ENCODE measurements around the gene DOCK7. TPM values are rescaled to one million over a fixed set of nuclear protein-coding genes. Genes with fewer than 3 reads are reported as not detected.

DOCK7 gene
- total and polyA plus RNA-seq, 2 of the 8 experiments (the other 6 are each of a cell fraction or from before 2014, with no cell fraction given) = 10.2 to 33.7 TPM

- H3K56ac ChIP-seq (replicated peaks; ENCODE audit: insufficient read length, low read depth, low read length) = no peak overlapping the region
- H2BK5ac ChIP-seq (ENCODE audit: low read depth, low read length) = no peak overlapping the region
- no peaks in the 10 kb centered on the region; a peak in 1 of 8 replicates for H3K36me3 ChIP-seq (ENCODE audit: control insufficient read depth in 2 of 4, insufficient read depth in 4 of 4, low read length in 3 of 4)
- H2BK20ac ChIP-seq (ENCODE audit: low read length) = no peak overlapping the region
- H3K9me3 ChIP-seq (ENCODE audit: insufficient read depth in 2 of 2, low read depth in 1 of 2, low read length in 1 of 2) = no peaks in the 10 kb centered on the region
- FAIRE-seq = no peak
- no peaks in the 10 kb centered on the region for H3K27me3 ChIP-seq (replicated peaks in 1 of 4; ENCODE audit: control insufficient read depth in 3 of 4, extremely low read depth in 1 of 4, insufficient read depth in 3 of 4, low read length in 3 of 4)
- no peak for DNase-seq (ENCODE audit: low read depth in 1 of 2, low spot score in 2 of 2)
- H3K4me3 ChIP-seq (ENCODE audit: extremely low read depth in 1 of 4, insufficient read depth in 2 of 4, low read depth in 3 of 4, low read length in 4 of 4) = no peak overlapping the region
- H2AFZ ChIP-seq (ENCODE audit: low read length) = no peak overlapping the region
- H3K4me1 ChIP-seq (replicated peaks in 1 of 4; ENCODE audit: control insufficient read depth in 3 of 4, insufficient read depth in 4 of 4, low read length in 3 of 4) = no peaks in the 10 kb centered on the region
- H4K20me1 ChIP-seq (replicated peaks in 1 of 2; ENCODE audit: control insufficient read depth in 1 of 2, insufficient read depth in 2 of 2, low read length in 2 of 2) = no peaks in the 10 kb centered on the region
- H3K4me2 ChIP-seq (ENCODE audit: insufficient read depth in 1 of 2, low read depth in 2 of 2, low read length in 2 of 2) = no peak overlapping the region
- H4K8ac ChIP-seq (ENCODE audit: extremely low read depth, insufficient read depth, low read length) = no peak overlapping the region
- CTCF ChIA-PET (ENCODE audit: partially characterized antibody) = interaction anchor here (2.2 kb wide), 1 partner anchor 31 kb away, joined by 6 read pairs; no protein-coding TSS in a partner anchor
- H2BK120ac ChIP-seq (replicated peaks; ENCODE audit: low read depth, low read length) = no peak overlapping the region
- H3K4ac ChIP-seq (replicated peaks; ENCODE audit: insufficient read length, low read depth, low read length) = no peak overlapping the region
- no peaks in the 10 kb centered on the region for H3K79me2 ChIP-seq (ENCODE audit: control insufficient read depth in 1 of 2, insufficient read depth in 2 of 2, low read length in 2 of 2)
- no peak overlapping the region for H4K5ac ChIP-seq (ENCODE audit: insufficient read length, low read depth, low read length)
- no peak overlapping the region for H3K14ac ChIP-seq (ENCODE audit: insufficient read length)
- H3K79me1 ChIP-seq (ENCODE audit: low read depth, low read length) = no peaks in the 10 kb centered on the region
- TF ChIP-seq EZH2 (IDR thresholded peaks at IDR 0.05; ENCODE audit: low read depth, low read length, severe bottlenecking) = no peak
- no peak for TF ChIP-seq SIN3A (conservative IDR thresholded peaks at IDR 0.05 in 1 of 2, IDR thresholded peaks at IDR 0.05 in 1 of 2; ENCODE audit: low read depth in 1 of 2, low read length in 2 of 2)
- no peak for TF ChIP-seq ATF2 (IDR thresholded peaks at IDR 0.05; ENCODE audit: low read length)
- TF ChIP-seq GABPA (IDR thresholded peaks at IDR 0.05; ENCODE audit: borderline replicate concordance, insufficient read depth, low read length) = no peak
- no peak for TF ChIP-seq TCF12 (IDR thresholded peaks at IDR 0.05; ENCODE audit: low read depth, low read length)
- no peak for TF ChIP-seq JUN (IDR thresholded peaks at IDR 0.05; ENCODE audit: low read depth, low read length)
- no peak for TF ChIP-seq SIRT6 (IDR thresholded peaks at IDR 0.05; ENCODE audit: low read length)
- no peak for TF ChIP-seq SP1 (IDR thresholded peaks at IDR 0.05; ENCODE audit: low read depth, low read length)
- TF ChIP-seq RBBP5 (IDR thresholded peaks at IDR 0.05; ENCODE audit: borderline replicate concordance, low read depth, low read length) = no peak
- no peak for TF ChIP-seq RNF2 (IDR thresholded peaks at IDR 0.05; ENCODE audit: borderline replicate concordance, low read depth, low read length, missing control alignments, poor library complexity, severe bottlenecking)
- no peak overlapping the region for H2BK12ac ChIP-seq (ENCODE audit: low read depth, low read length)
- no peak overlapping the region for H3K9ac ChIP-seq (replicated peaks in 1 of 4; ENCODE audit: extremely low read depth in 1 of 4, low read depth in 3 of 4, low read length in 3 of 4)
- no peak overlapping the region for H3K23ac ChIP-seq (ENCODE audit: insufficient read length)
- no peak overlapping the region for H4K91ac ChIP-seq (replicated peaks; ENCODE audit: insufficient read length, low read length)
- H3K23me2 ChIP-seq (ENCODE audit: low read depth, low read length) = no peaks in the 10 kb centered on the region
- 94% methylated on average over 2 of the region's 2 CpGs; no CpG with 5 or more reads in 1 of the 2 experiments for WGBS, 2 experiments (ENCODE audit: extremely low coverage in 1 of 2, insufficient coverage in 1 of 2, insufficient read length in 1 of 2, insufficient replicate concordance in 2 of 2, low coverage in 1 of 2, low lambda C conversion rate in 2 of 2, missing lambda C conversion rate in 1 of 2)
- no peak overlapping the region for H3K27ac ChIP-seq (ENCODE audit: low read depth, low read length)
- H3K18ac ChIP-seq (ENCODE audit: extremely low read depth, low read length) = no peak overlapping the region
- POLR2A ChIA-PET (ENCODE audit: partially characterized antibody) = no interaction called here
- no peak overlapping the region for H2BK15ac ChIP-seq (ENCODE audit: low read length)
- H2AK5ac ChIP-seq (ENCODE audit: low read depth, low read length) = no peak overlapping the region
Observed at GRCh38 chr1:62561306-62561705, 126.9 kb downstream of the DOCK7 start.

All from H1 (cell line).